GM21737 (cell line): ENCODE measurements around the gene SLIT1.

Source experiments
- ATAC-seq: cut with Tn5 transposase; IDR thresholded peaks from one replicate; pipeline ENCODE4 v1.9.1; 2021; ENCODE audit warnings: mild to moderate bottlenecking, moderate library complexity; ENCODE audit not compliant: unreplicated experiment

SLIT1 gene

GRCh38 chr10:97119058-97119745 lies 66.6 kb downstream of the SLIT1 start:
- ATAC-seq, result no peak

DNA sequence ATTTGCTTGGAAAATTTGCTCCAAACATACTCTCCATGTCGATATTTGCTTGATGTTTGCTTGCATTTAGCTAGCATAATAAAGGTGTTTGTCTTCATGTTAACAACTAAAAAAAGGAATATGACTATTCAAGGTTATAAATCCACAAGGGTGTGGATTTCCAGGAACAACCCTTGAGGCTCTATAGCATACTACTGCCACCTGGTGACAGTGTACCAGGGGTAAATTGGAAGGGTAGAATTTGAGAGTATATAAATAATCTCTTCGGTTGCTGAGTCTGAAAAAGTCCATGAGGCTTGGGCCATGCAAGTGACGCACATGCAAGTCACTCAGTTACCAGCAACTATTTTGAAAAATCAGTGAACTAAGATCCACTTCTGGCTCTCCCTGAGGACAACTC lies 68.4 kb downstream of the SLIT1 start:
- no peak for ATAC-seq

GRCh38 chr10:97116462-97117162 lies 69.1 kb downstream of the SLIT1 start:
- no peak for ATAC-seq

DNA sequence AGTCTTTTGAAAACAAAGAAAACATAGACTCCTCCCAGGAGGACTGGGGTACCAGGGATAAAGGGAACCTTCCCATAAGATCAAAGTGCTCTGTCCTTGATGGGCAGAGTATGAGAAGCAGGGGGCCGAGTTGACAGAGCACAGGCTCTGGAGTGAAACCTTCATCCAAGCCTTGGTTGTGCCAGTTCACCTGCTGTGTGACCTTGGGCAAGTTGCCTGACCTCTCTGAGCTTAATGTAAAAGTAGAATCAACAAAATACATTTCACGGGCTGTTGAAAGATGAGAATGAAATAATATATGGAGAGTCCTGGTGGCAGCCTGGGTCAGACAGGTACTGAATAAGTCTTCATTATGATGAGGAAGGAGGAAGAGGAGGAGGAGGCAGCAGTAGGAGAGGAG lies 69.9 kb downstream of the SLIT1 start:
- ATAC-seq, result no peak

GRCh38 chr10:97111615-97112014 lies 74.1 kb downstream of the SLIT1 start:
- ATAC-seq, result no peak

- no peak for ATAC-seq
These were observed 76.2 kb downstream of the SLIT1 start for GRCh38 chr10:97109547-97109946.

- ATAC-seq, result no peak
These were observed 78.2 kb downstream of the SLIT1 start for GRCh38 chr10:97107551-97107950.

DNA sequence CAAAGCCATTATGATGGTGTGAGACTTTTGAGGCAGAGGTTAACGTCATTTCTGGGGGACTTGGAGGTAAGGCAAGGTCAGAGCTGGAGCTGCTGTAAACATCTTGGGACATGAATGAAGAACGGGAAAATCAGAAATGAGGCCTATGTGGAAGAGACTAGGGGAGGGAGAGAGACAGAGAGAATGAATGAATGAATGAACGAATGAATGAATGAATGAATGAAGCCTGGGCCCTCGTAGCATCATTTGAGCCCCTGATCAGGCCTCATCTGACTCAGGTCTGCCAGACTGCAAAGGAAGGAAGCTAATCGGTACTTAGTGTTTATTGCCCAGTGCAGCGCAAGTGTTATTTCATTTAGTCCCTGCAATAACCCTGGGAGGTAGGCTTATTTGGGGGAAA lies 79.6 kb downstream of the SLIT1 start:
- ATAC-seq, result no peak

DNA sequence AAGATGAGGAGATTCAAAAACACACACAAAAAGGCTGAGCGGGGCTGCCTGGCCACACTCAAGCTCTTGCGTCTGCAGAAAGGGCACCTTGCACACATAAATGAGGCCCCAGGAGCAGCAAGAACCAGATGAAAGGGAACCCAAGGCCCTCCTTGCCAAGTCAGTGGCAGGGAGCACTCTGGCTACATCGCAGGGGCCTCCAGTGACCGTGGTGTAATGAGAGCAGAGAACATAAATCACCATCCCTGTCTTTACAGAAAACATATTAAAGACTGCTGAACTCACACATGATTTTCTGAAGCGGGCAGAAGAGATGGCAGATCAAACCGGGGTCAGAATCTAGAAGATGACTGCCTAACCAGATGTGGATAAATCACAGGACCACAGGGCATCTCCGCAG lies 80.5 kb downstream of the SLIT1 start:
- no peak for ATAC-seq

DNA sequence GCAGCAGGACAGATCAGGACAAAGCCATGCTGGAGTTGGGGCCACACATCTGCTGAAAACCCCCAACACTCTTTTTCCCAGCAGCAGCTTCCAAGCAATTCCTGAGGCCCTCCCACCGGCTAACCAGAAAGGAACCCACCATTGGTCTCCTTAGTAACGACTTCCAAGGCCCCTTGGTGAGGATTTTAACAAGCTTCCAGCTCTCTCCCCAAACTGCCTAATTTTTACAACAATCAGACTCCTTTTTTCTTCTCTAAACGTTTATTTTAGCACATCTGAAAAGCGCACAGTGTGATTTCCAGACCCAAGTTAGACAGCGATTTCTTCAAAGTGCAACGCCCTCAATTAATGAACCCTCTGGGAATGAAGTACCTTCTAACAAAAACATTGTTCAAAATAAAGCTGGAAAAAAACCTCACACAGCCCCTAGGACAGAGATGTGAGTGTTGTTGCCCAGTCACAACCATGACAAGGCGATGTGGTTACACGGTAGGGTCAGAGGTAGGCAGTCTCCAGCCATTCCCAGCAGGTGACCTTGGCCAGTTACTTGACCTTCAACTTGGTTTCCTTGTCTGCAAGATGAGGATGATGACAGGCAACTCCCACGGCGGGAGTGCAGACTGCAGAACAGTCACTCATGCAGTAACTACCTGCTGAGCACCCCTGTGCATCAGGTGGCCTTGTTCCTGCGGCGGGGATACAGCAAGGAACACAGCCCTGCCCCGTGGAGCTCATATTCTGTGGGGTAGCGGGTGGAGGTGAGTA lies 82.3 kb downstream of the SLIT1 start:
- ATAC-seq, result no peak

DNA sequence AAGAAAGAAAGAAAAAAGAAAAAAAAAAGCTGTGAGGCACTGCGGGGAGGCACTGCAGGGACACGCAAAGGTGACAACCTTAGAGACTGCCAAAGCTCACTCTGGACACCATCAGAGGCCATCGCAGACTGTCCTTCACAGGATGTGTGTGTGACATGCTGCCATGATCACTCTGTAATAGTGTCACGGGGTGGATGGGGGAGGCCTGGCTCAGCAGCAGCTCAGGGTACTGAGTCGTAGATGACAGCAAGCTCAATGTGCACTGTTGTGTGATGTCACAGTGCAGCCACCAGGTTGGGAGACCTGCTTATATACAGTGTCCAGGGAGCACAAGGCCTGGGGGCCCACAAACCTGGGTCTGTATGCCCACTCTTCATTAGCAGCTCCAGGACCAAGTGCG lies 83.3 kb downstream of the SLIT1 start:
- no peak for ATAC-seq

GRCh38 chr10:97101166-97101940 lies 84.4 kb downstream of the SLIT1 start:
- ATAC-seq, result no peak

- no peak for ATAC-seq
These were observed 85.1 kb downstream of the SLIT1 start for GRCh38 chr10:97100657-97101056.

DNA sequence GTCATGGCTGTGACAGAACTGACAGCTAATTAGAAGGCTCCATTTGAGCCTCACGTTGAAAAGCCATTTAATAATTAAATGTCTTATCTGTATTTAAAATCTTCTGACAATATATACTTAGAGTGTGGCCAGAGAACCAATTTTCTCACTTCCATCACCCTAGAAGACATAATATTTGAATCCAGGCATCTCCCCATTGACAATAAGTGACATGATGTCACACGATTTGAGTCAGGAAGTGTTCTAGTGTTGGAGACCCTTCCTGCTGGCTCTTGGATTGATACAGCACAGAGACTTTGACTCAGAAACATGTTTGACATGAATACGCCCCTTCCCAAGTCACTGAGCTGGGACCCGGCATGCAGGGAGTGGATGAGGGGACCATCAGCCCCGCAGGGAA lies 85.9 kb downstream of the SLIT1 start:
- no peak for ATAC-seq

DNA sequence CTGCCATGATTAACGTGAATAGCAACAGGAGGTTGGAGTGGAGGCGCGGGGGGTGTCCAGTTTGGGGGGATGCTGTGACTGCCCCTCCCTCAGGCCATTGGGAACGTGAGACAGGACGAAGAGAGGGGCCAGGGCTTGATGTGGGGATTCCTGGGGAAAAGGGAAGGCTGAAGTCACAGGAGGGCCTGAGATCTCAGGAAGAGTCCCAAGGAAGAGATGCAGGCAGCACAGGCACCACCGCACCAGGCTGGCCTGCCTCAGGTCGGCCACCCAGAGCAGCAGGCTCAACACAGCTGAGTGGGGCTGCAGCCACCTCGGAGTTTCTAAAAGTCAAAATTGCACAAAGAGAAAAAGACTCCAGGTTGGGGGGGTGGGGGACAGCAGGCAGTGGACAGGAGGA lies 86.7 kb downstream of the SLIT1 start:
- ATAC-seq, result no peak

DNA sequence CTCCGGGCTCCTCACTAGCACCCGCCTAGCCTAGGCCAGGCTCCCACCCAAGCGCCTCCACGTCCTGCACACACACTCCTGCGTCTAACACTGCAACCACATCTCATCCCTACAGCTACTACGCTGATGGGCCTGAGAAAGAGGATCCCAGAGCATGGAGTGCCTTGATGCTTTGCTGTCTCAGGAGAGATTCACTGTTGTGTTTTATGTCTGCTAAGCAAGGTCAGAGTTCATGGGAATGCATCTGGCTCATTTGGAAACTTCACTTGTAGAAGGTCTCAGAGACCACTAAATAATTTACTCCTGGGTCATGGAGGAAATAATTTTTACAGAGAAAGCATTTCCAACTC lies 88.7 kb downstream of the SLIT1 start:
- ATAC-seq, result no peak

DNA sequence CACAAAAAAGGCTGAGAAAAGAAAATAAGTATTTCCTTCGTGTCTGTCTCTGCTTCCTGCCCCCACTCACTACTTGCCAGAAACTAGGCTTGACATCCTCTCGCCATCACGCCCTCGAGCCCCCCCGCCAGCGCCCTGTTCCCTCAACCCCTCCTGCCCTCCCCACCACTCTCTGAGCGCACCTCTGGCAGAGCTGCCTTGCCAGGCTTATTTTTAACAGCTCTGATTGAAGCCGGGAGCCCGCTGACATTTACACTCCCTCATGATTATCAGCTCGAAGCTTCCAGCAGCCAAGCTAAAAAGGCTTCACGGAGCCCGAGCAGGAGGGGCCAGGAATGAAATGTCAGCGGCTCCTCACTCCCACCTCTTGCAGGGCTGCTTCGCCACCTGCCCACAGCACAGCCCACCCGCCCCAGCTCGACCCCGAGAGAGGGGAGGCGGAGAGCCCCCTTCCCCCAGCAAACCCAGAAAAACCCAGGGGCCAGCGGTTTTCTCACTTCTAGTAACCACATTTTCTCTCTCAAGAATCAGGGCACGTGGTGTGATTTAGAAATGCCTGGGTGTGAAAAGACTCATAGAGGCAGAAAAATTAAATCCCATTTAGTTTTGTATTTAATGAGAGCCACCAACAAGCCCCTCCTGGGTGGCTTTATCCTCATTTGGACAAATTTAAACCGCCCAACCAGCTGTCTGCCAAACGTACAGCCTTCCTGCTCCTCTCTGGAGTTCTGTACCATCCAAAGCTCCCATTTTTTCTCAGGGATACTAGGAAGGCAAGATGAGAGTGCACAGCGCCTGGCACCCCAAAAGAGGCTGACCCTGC lies 89.3 kb downstream of the SLIT1 start:
- no peak for ATAC-seq

GRCh38 chr10:97095701-97096260 lies 90.0 kb downstream of the SLIT1 start:
- ATAC-seq, result no peak

DNA sequence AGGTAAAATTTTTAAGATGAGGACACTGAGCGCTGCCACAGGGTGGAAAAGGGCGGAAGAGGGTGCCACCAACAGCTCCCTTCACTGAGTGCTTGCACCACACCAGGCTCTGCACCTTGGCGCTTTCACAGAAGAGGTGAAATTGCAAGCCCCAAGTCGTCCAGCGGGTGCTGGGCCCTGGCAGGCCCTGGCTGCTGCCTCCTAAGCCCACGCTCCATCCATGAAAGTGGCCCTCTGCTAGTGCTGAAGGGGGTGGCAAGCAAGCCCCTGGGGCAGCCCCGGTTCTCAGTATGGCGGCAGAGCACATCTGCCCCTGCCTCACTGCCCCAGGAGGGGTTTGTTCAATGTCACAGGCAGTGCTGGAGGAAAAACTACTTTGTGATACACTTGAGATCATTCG lies 95.1 kb downstream of the SLIT1 start:
- ATAC-seq, result no peak

- ATAC-seq, result no peak
These were observed 95.7 kb downstream of the SLIT1 start for GRCh38 chr10:97090035-97090434.
